IMR-90 (cell line): ENCODE results near the gene ELSPBP1. TPM values are rescaled to one million over a fixed set of nuclear protein-coding genes. Genes with fewer than 3 reads are reported as not detected.

Source experiments
- ATAC-seq: fragments of 200-7000 bp; cut with Tn5 transposase; 2 replicates; pipeline ENCODE4 v1.9.1; 2020; ENCODE audit warnings: low read depth, mild to moderate bottlenecking, moderate library complexity
- BruUV-seq: library from RNA; stranded (reverse); fragments of 400-500 nt; replicated peaks from 2 replicates; lab custom pipeline; 2021; lab: Mats Ljungman, UMichigan
- CTCF ChIA-PET: fragments of 300-600 bp; formaldehyde crosslinking; extraction: SDS; loops from one replicate; lab custom pipeline; 2021; ENCODE audit warnings: antibody characterized with exemption; lab: Yijun Ruan, JAX
- POLR2A ChIA-PET: fragments of 300-600 bp; sonication (Branson Sonifier 250); formaldehyde crosslinking; loops from one replicate; lab custom pipeline; 2022; ENCODE audit warnings: antibody characterized with exemption; ENCODE audit not compliant: unreplicated experiment; lab: Charles Lee
- DNase-seq: peaks from one replicate; pipeline ENCODE4 v3.0.0; 2013
- H2AFZ ChIP-seq: replicated peaks from 2 replicates; pipeline ENCODE3; 2013; ENCODE audit warnings: low read length, mild to moderate bottlenecking; ENCODE audit not compliant: poor library complexity
- H2AK5ac ChIP-seq: 2 replicates; pipeline ENCODE4 v1.6.1; 2013; ENCODE audit warnings: low read depth, low read length, inconsistent platforms
- H2AK9ac ChIP-seq: replicated peaks from 2 replicates; pipeline ENCODE3; 2013; ENCODE audit warnings: mild to moderate bottlenecking, low read depth, low read length, moderate library complexity; ENCODE audit not compliant: poor library complexity
- H2BK120ac ChIP-seq: 2 replicates; pipeline ENCODE4 v1.6.1; 2013; ENCODE audit warnings: low read depth, low read length, inconsistent platforms
- H2BK15ac ChIP-seq: 3 replicates; pipeline ENCODE4 v1.6.1; 2013; ENCODE audit warnings: low read depth, low read length, inconsistent platforms
- H2BK20ac ChIP-seq: 2 replicates; pipeline ENCODE4 v1.6.1; 2013; ENCODE audit warnings: low read depth, mild to moderate bottlenecking, inconsistent platforms, low read length, moderate library complexity
- H2BK5ac ChIP-seq: 2 replicates; pipeline ENCODE4 v1.6.1; 2013; ENCODE audit warnings: mild to moderate bottlenecking, low read depth, low read length, inconsistent platforms; ENCODE audit not compliant: poor library complexity, severe bottlenecking
- H3K14ac ChIP-seq: replicated peaks from 2 replicates; pipeline ENCODE4 v1.6.1; 2013; ENCODE audit warnings: low read depth, low read length, inconsistent platforms
- H3K18ac ChIP-seq: 2 replicates; pipeline ENCODE4 v1.6.1; 2013; ENCODE audit warnings: low read depth, low read length, control low read depth
- H3K23ac ChIP-seq: 2 replicates; pipeline ENCODE4 v1.6.1; 2013; ENCODE audit warnings: low read depth, low read length, inconsistent platforms
- H3K27ac ChIP-seq: 2 replicates; pipeline ENCODE4 v1.5.1; 2013; ENCODE audit warnings: mild to moderate bottlenecking, control low read depth, low read length; ENCODE audit not compliant: insufficient read depth
- H3K27me3 ChIP-seq: 2 replicates; pipeline ENCODE4 v1.6.1; 2013; ENCODE audit warnings: low read length; ENCODE audit not compliant: control insufficient read depth, insufficient read depth
- H3K36me3 ChIP-seq: 2 replicates; pipeline ENCODE4 v1.6.1; 2013; ENCODE audit warnings: low read length, mixed read lengths; ENCODE audit not compliant: control insufficient read depth, insufficient read depth
- H3K4ac ChIP-seq: 2 replicates; pipeline ENCODE4 v1.6.1; 2013; ENCODE audit warnings: low read depth, low read length, inconsistent platforms
- H3K4me1 ChIP-seq: 2 replicates; pipeline ENCODE4 v1.6.1; 2013; ENCODE audit warnings: low read length, mixed read lengths; ENCODE audit not compliant: control insufficient read depth, insufficient read depth
- H3K4me2 ChIP-seq: 2 replicates; pipeline ENCODE4 v1.6.1; 2013; ENCODE audit warnings: low read depth, mild to moderate bottlenecking, control low read depth, low read length, moderate library complexity
- H3K4me3 ChIP-seq: 2 replicates; pipeline ENCODE4 v1.5.1; 2013; ENCODE audit warnings: low read depth, mild to moderate bottlenecking, control low read depth, low read length, moderate library complexity; ENCODE audit not compliant: insufficient read depth
- H3K56ac ChIP-seq: 2 replicates; pipeline ENCODE4 v1.6.1; 2013; ENCODE audit warnings: low read length, inconsistent platforms; ENCODE audit not compliant: insufficient read depth; ENCODE audit errors: extremely low read depth
- H3K79me1 ChIP-seq, 2 experiments: 2 replicates each; pipeline ENCODE4 v1.6.1; 2013; ENCODE audit warnings: low read length in 2 of 2, inconsistent platforms in 1 of 2, low read depth in 1 of 2
- H3K9ac ChIP-seq: 2 replicates; pipeline ENCODE4 v1.6.1; 2013; ENCODE audit warnings: low read depth, low read length, control low read depth
- H3K9me1 ChIP-seq: 2 replicates; pipeline ENCODE4 v1.6.1; 2013; ENCODE audit warnings: low read length, inconsistent platforms; ENCODE audit not compliant: insufficient read depth
- H3K9me3 ChIP-seq: 2 replicates; pipeline ENCODE4 v1.6.1; 2013; ENCODE audit warnings: low read length; ENCODE audit not compliant: control insufficient read depth, insufficient read depth
- H4K20me1 ChIP-seq: 2 replicates; pipeline ENCODE4 v1.6.1; 2013; ENCODE audit warnings: low read length, inconsistent platforms; ENCODE audit not compliant: insufficient read depth
- H4K5ac ChIP-seq: 2 replicates; pipeline ENCODE4 v1.6.1; 2013; ENCODE audit warnings: mild to moderate bottlenecking, low read depth, low read length, control low read depth
- H4K8ac ChIP-seq, 2 experiments: 2 replicates each; pipeline ENCODE4 v1.6.1; 2013; ENCODE audit warnings: low read depth in 2 of 2, low read length in 2 of 2, control low read depth in 1 of 2, inconsistent platforms in 1 of 2
- H4K91ac ChIP-seq: 2 replicates; pipeline ENCODE4 v1.6.1; 2013; ENCODE audit warnings: low read depth, low read length, inconsistent platforms; ENCODE audit not compliant: insufficient read depth
- BHLHE40 ChIP-seq: fragments of 150-350 bp; IDR thresholded peaks from 2 replicates; pipeline ENCODE4 v1.6.1; 2016; ENCODE audit warnings: mild to moderate bottlenecking, low read depth, low read length
- CEBPB ChIP-seq: IDR thresholded peaks from 2 replicates; pipeline ENCODE4 v1.6.1; 2012; ENCODE audit warnings: low read depth, low read length, improper control_type of control experiment
- CHD1 ChIP-seq: IDR thresholded peaks from 2 replicates; pipeline ENCODE4 v1.6.1; 2012; ENCODE audit warnings: low read depth, low read length, improper control_type of control experiment
- CTCF ChIP-seq: conservative IDR thresholded peaks from 2 replicates; pipeline ENCODE4 v1.5.1; 2012; ENCODE audit warnings: mild to moderate bottlenecking, low read depth, low read length, improper control_type of control experiment
- ELK1 ChIP-seq: fragments of 150-350 bp; IDR thresholded peaks from 2 replicates; pipeline ENCODE4 v1.6.1; 2016; ENCODE audit warnings: low read depth, mild to moderate bottlenecking, low read length, moderate library complexity, borderline replicate concordance
- FOS ChIP-seq: fragments of 150-350 bp; IDR thresholded peaks from 2 replicates; pipeline ENCODE4 v1.6.1; 2016; ENCODE audit warnings: low read depth, low read length
- MAFK ChIP-seq: IDR thresholded peaks from 2 replicates; pipeline ENCODE4 v1.6.1; 2012; ENCODE audit warnings: low read depth, low read length, improper control_type of control experiment
- MXI1 ChIP-seq: IDR thresholded peaks from 2 replicates; pipeline ENCODE4 v1.6.1; 2012; ENCODE audit warnings: low read depth, mild to moderate bottlenecking, low read length, moderate library complexity, borderline replicate concordance
- NFE2L2 ChIP-seq: fragments of 150-350 bp; IDR thresholded peaks from 2 replicates; pipeline ENCODE4 v1.6.1; 2016; ENCODE audit warnings: low read depth, mild to moderate bottlenecking, low read length
- POLR2A ChIP-seq: IDR thresholded peaks from 2 replicates; pipeline ENCODE4 v1.6.1; 2012; ENCODE audit warnings: mild to moderate bottlenecking, low read depth, low read length
- RAD21 ChIP-seq: IDR thresholded peaks from 2 replicates; pipeline ENCODE4 v1.6.1; 2012; ENCODE audit warnings: low read length, improper control_type of control experiment
- RCOR1 ChIP-seq: IDR thresholded peaks from 2 replicates; pipeline ENCODE4 v1.6.1; 2012; ENCODE audit warnings: mild to moderate bottlenecking, low read length, improper control_type of control experiment; ENCODE audit not compliant: insufficient replicate concordance
- RFX5 ChIP-seq: IDR thresholded peaks from 2 replicates; pipeline ENCODE4 v1.8.0; 2012; ENCODE audit warnings: low read depth, mild to moderate bottlenecking, low read length, moderate library complexity
- SMC3 ChIP-seq: fragments of 150-350 bp; IDR thresholded peaks from 2 replicates; pipeline ENCODE4 v1.6.1; 2016; ENCODE audit warnings: low read depth, mild to moderate bottlenecking, antibody characterized with exemption, low read length, moderate library complexity
- USF2 ChIP-seq: fragments of 150-350 bp; IDR thresholded peaks from 2 replicates; pipeline ENCODE4 v1.6.1; 2017; ENCODE audit warnings: mild to moderate bottlenecking, antibody characterized with exemption, low read length, low read depth
- WGBS, 2 experiments: methylation state at CpG; one replicate each; pipeline versions ENCODE4 v1.1.5 to v1.1.7; 2013; ENCODE audit warnings: missing lambda C conversion rate in 2 of 2; ENCODE audit not compliant: insufficient read length in 1 of 2; ENCODE audit errors: extremely low coverage in 2 of 2; 5-methylcytosine and 5-hydroxymethylcytosine counted together
- dilution Hi-C: fragments of 300-500 bp; cut with HindIII; formaldehyde crosslinking; loops from one replicate; pipeline ENCODE4 v1.14.3; 2018; ENCODE audit warnings: low sequenced_read_pairs; ENCODE audit not compliant: unreplicated experiment
- in situ Hi-C: fragments of 300-500 bp; cut with MboI; formaldehyde crosslinking; loops from 3 replicates; pipeline ENCODE4 v1.14.3; 2019; ENCODE audit warnings: low sequenced_read_pairs, inconsistent platforms, mixed read lengths
- intact Hi-C: fragments of 100-400 bp; cut with micrococcal nuclease; formaldehyde crosslinking; loops from 2 replicates; pipeline ENCODE4 v1.10.0; 2022
- polyA plus RNA-seq, 3 experiments: library from polyadenylated mRNA; depleted of rRNA; stranded (reverse); fragments of >200 nt; gene quantifications; 2 replicates each; pipeline ENCODE4 v1.2.3, GENCODE V29; 2012; ENCODE audit warnings: low replicate concordance in 1 of 3
- total RNA-seq: library from RNA; depleted of rRNA; stranded (reverse); fragments of >200 nt; gene quantifications from 2 replicates; pipeline ENCODE4 v1.2.3, GENCODE V29; 2012

ELSPBP1 gene
- total and polyA plus RNA-seq, 2 of the 4 experiments (the other 2 are of a cell fraction) = not detected

- Histone ChIP-seq H2BK5ac (no peak overlapping the region), H3K4me3 (no peak overlapping the region), H2BK20ac (no peak overlapping the region), H2BK120ac (no peak overlapping the region), H3K4me1 (no peaks in the 10 kb centered on the region), H3K36me3 (no peaks in the 10 kb centered on the region), H3K56ac (no peak overlapping the region), H2AK9ac (no peak overlapping the region), H4K20me1 (no peaks in the 10 kb centered on the region), H3K4ac (no peak overlapping the region), H3K27ac (no peak overlapping the region), H3K23ac (no peak overlapping the region), H3K18ac (no peak overlapping the region), H2AK5ac (no peak overlapping the region), H3K9ac (no peak overlapping the region), H4K8ac (no peak overlapping the region), H3K9me1 (no peaks in the 10 kb centered on the region), H3K79me1 (no peaks in the 10 kb centered on the region), H2AFZ (no peak overlapping the region), H3K4me2 (no peak overlapping the region), H2BK15ac (no peak overlapping the region), H4K5ac (no peak overlapping the region), H3K9me3 (no peaks in the 10 kb centered on the region), H3K27me3 (no peaks in the 10 kb centered on the region; the same call in 1 of the 2 replicates), H3K14ac (no peak overlapping the region), H4K91ac (no peak overlapping the region)
- dilution Hi-C loops = no loop called here
- ChIA-PET POLR2A (no interaction called here), CTCF (no interaction called here)
- DNase-seq = no peak
- intact Hi-C loops = no loop called here
- no peak for ATAC-seq
- BruUV-seq = no TSS peak
- in situ Hi-C loops = no loop called here
- no CpG with 5 or more reads among the region's 3 CpGs for WGBS, 2 experiments
- TF ChIP-seq CHD1 = no peak
- TF ChIP-seq FOS = no peak
- TF ChIP-seq BHLHE40 = no peak
- TF ChIP-seq MAFK = no peak
- no peak for TF ChIP-seq RFX5
- no peak for TF ChIP-seq MXI1
- no peak for TF ChIP-seq CTCF
- no peak for TF ChIP-seq POLR2A
- TF ChIP-seq CEBPB = no peak
- no peak for TF ChIP-seq SMC3
- no peak for TF ChIP-seq ELK1
- TF ChIP-seq NFE2L2 = no peak
- TF ChIP-seq RAD21 = no peak
- TF ChIP-seq USF2 = no peak
- no peak for TF ChIP-seq RCOR1
These were observed 26.3 kb downstream of the ELSPBP1 start for GRCh38 chr19:48020686-48021085.
